ENCODE results near the gene C10orf90. TPM values are rescaled to one million over a fixed set of nuclear protein-coding genes. Genes with fewer than 3 reads are reported as not detected.

C10orf90 gene
- total RNA-seq, 3 donors from 2014 or later, result 0.16 to 30.4 (median 3.9) TPM

GRCh38 chr10:126499744-126500143, 170.7 kb downstream of the C10orf90 start:
- no peaks in the 10 kb centered on the region for H3K4me1 ChIP-seq
- intact Hi-C loops (cut with DNase I; ENCODE audit: low total_unique reads), result loop anchor here (2.0 kb wide), 1 partner anchor 23 kb away; no protein-coding TSS in a partner anchor
- TF ChIP-seq POLR2AphosphoS5 (IDR thresholded peaks at IDR 0.05) (no peak), POLR2A (IDR thresholded peaks at IDR 0.05) (no peak)
- TF ChIP-seq, protein P1, sequence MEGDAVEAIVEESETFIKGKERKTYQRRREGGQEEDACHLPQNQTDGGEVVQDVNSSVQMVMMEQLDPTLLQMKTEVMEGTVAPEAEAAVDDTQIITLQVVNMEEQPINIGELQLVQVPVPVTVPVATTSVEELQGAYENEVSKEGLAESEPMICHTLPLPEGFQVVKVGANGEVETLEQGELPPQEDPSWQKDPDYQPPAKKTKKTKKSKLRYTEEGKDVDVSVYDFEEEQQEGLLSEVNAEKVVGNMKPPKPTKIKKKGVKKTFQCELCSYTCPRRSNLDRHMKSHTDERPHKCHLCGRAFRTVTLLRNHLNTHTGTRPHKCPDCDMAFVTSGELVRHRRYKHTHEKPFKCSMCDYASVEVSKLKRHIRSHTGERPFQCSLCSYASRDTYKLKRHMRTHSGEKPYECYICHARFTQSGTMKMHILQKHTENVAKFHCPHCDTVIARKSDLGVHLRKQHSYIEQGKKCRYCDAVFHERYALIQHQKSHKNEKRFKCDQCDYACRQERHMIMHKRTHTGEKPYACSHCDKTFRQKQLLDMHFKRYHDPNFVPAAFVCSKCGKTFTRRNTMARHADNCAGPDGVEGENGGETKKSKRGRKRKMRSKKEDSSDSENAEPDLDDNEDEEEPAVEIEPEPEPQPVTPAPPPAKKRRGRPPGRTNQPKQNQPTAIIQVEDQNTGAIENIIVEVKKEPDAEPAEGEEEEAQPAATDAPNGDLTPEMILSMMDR (IDR thresholded peaks at IDR 0.05), result no peak
- no peaks in the 10 kb centered on the region for H3K9me3 ChIP-seq
- no peak overlapping the region for H3K4me3 ChIP-seq
- H3K36me3 ChIP-seq, result no peaks in the 10 kb centered on the region
- H3K27ac ChIP-seq, result no peak overlapping the region
- no peaks in the 10 kb centered on the region for H3K27me3 ChIP-seq
- DNase-seq (ENCODE audit: low spot score in 2 of 2), result no peak

- no peak overlapping the region for H3K27ac ChIP-seq
- intact Hi-C loops (cut with DNase I; ENCODE audit: low total_unique reads), result loop anchor here (2.0 kb wide), 1 partner anchor 21 kb away; no protein-coding TSS in a partner anchor
- TF ChIP-seq, protein P1 (IDR thresholded peaks at IDR 0.05), result no peak
- no peak for TF ChIP-seq POLR2AphosphoS5 (IDR thresholded peaks at IDR 0.05)
- TF ChIP-seq POLR2A (IDR thresholded peaks at IDR 0.05), result no peak
- no peak for DNase-seq (ENCODE audit: low spot score in 2 of 2)
- H3K9me3 ChIP-seq, result no peaks in the 10 kb centered on the region
- no peaks in the 10 kb centered on the region for H3K4me1 ChIP-seq
- no peaks in the 10 kb centered on the region for H3K27me3 ChIP-seq
- no peak overlapping the region for H3K4me3 ChIP-seq
- no peaks in the 10 kb centered on the region for H3K36me3 ChIP-seq
These were observed 172.8 kb downstream of the C10orf90 start for GRCh38 chr10:126497672-126498071.

- no peak for DNase-seq (ENCODE audit: low spot score in 2 of 2)
- Histone ChIP-seq H3K27me3 (no peaks in the 10 kb centered on the region), H3K27ac (no peak overlapping the region), H3K36me3 (no peaks in the 10 kb centered on the region), H3K9me3 (no peaks in the 10 kb centered on the region), H3K4me3 (no peak overlapping the region), H3K4me1 (no peaks in the 10 kb centered on the region)
- TF ChIP-seq, protein P1 (IDR thresholded peaks at IDR 0.05), result no peak
- TF ChIP-seq POLR2AphosphoS5 (IDR thresholded peaks at IDR 0.05) (no peak), POLR2A (IDR thresholded peaks at IDR 0.05) (no peak)
- intact Hi-C loops (cut with DNase I; ENCODE audit: low total_unique reads), result no loop called here
These were observed 173.5 kb downstream of the C10orf90 start for GRCh38 chr10:126496771-126497545.

DNA sequence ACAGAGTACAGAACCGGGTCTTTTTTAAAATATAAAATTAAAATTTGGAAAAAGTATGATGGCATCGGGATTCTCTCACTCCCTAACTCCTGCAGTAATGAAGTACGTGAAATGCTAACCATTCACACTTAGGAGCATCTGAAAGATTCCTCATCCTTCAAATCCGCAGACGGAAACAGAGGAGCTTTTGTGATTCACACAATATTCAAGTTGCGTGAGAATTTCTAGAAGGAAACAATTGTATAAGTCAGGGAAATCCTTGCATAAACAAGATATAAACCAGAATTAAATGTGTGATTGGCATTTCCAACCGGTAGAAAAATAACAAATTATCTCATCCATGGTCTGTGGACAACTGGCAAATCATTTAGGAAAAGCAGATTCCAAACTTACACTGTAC, 179.0 kb downstream of the C10orf90 start:
- Histone ChIP-seq H3K27ac (no peak overlapping the region), H3K4me3 (no peak overlapping the region), H3K9me3 (no peaks in the 10 kb centered on the region), H3K4me1 (no peaks in the 10 kb centered on the region), H3K27me3 (no peaks in the 10 kb centered on the region), H3K36me3 (no peaks in the 10 kb centered on the region)
- TF ChIP-seq, protein P1 (IDR thresholded peaks at IDR 0.05), result no peak
- TF ChIP-seq POLR2A (IDR thresholded peaks at IDR 0.05) (no peak), POLR2AphosphoS5 (IDR thresholded peaks at IDR 0.05) (no peak)
- intact Hi-C loops (cut with DNase I; ENCODE audit: low total_unique reads), result no loop called here
- no peak for DNase-seq (ENCODE audit: low spot score in 2 of 2)

DNA sequence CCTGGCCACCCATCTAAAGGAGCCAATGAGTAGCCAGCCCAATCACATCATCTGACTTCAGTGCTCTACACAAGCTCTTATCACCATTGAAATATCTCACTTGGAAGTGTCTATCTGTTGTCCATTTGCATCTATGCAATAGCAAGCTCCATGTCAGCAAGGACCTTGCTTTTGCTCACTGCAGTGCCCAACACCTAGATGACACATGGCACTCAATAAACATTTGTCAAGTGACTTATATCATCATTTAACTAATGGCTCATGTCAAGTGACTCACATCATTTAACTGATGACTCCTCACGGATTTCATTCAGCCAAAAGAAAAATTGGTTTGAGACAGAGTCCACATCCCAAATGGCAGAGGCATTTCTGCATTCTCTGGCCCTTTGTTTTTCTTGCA, 189.3 kb downstream of the C10orf90 start:
- TF ChIP-seq, protein P1 (IDR thresholded peaks at IDR 0.05), result no peak
- no peak for TF ChIP-seq POLR2A (IDR thresholded peaks at IDR 0.05)
- TF ChIP-seq POLR2AphosphoS5 (IDR thresholded peaks at IDR 0.05), result no peak
- H3K27me3 ChIP-seq, result no peaks in the 10 kb centered on the region
- H3K4me1 ChIP-seq, result no peaks in the 10 kb centered on the region
- intact Hi-C loops (cut with DNase I; ENCODE audit: low total_unique reads), result no loop called here
- H3K36me3 ChIP-seq, result no peaks in the 10 kb centered on the region
- no peak for DNase-seq (ENCODE audit: low spot score in 2 of 2)
- no peak overlapping the region for H3K27ac ChIP-seq
- H3K4me3 ChIP-seq, result no peak overlapping the region
- no peaks in the 10 kb centered on the region for H3K9me3 ChIP-seq

Measured in breast epithelium (tissue), 4 donors.